ENCODE measurements around the gene CDH18. TPM values are rescaled to one million over a fixed set of nuclear protein-coding genes. Genes with fewer than 3 reads are reported as not detected.

Gene CDH18
- total and polyA plus RNA-seq, 2 of the 4 experiments (the other 2 are of a cell fraction) = 0.24 to 1.1 TPM

GRCh38 chr5:19546521-19546920 is 441.5 kb downstream of the CDH18 start:
- Histone ChIP-seq H2BK5ac (ENCODE audit: low read depth, low read length, poor library complexity, severe bottlenecking) (no peak overlapping the region), H3K4me1 (ENCODE audit: control insufficient read depth, insufficient read depth, low read length) (no peaks in the 10 kb centered on the region), H4K5ac (ENCODE audit: low read depth, low read length) (no peak overlapping the region), H4K20me1 (ENCODE audit: insufficient read depth, low read length) (no peaks in the 10 kb centered on the region), H2AK5ac (ENCODE audit: low read depth, low read length) (no peak overlapping the region), H2BK15ac (ENCODE audit: low read depth, low read length) (no peak overlapping the region), H3K14ac (replicated peaks; ENCODE audit: low read depth, low read length) (no peak overlapping the region), H3K4me2 (ENCODE audit: low read depth, low read length) (no peak overlapping the region), H3K79me1 (ENCODE audit: low read depth in 1 of 2, low read length in 2 of 2) (no peaks in the 10 kb centered on the region), H3K9me3 (ENCODE audit: control insufficient read depth, insufficient read depth, low read length) (peaks cover 5% of the 10 kb centered on the region), H2BK120ac (ENCODE audit: low read depth, low read length) (no peak overlapping the region), H3K27me3 (ENCODE audit: control insufficient read depth, insufficient read depth, low read length) (no peaks in the 10 kb centered on the region), H2BK20ac (ENCODE audit: low read depth, low read length) (no peak overlapping the region), H4K91ac (ENCODE audit: insufficient read depth, low read depth, low read length) (no peak overlapping the region), H4K8ac (ENCODE audit: low read depth in 2 of 2, low read length in 2 of 2) (no peak overlapping the region), H3K18ac (ENCODE audit: low read depth, low read length) (no peak overlapping the region), H3K56ac (ENCODE audit: extremely low read depth, insufficient read depth, low read length) (no peak overlapping the region), H3K9ac (ENCODE audit: low read depth, low read length) (no peak overlapping the region), H3K36me3 (ENCODE audit: control insufficient read depth, insufficient read depth, low read length) (no peaks in the 10 kb centered on the region), H3K4me3 (ENCODE audit: insufficient read depth, low read depth, low read length) (no peak overlapping the region), H2AK9ac (replicated peaks; ENCODE audit: low read depth, low read length, poor library complexity) (no peak overlapping the region), H3K23ac (ENCODE audit: low read depth, low read length) (no peak overlapping the region), H3K4ac (ENCODE audit: low read depth, low read length) (no peak overlapping the region), H3K9me1 (ENCODE audit: insufficient read depth, low read length) (no peaks in the 10 kb centered on the region), H3K27ac (ENCODE audit: insufficient read depth, low read length) (no peak overlapping the region), H2AFZ (replicated peaks; ENCODE audit: low read length, poor library complexity) (no peak overlapping the region)
- BruUV-seq (replicated peaks) = no TSS peak
- intact Hi-C loops (cut with micrococcal nuclease) = no loop called here
- CTCF ChIA-PET = no interaction called here
- no CpG with 5 or more reads among the region's 1 CpG for WGBS, 2 experiments (ENCODE audit: extremely low coverage in 2 of 2, insufficient read length in 1 of 2)
- DNase-seq = no peak
- ATAC-seq (ENCODE audit: low read depth) = no peak
- TF ChIP-seq, protein P1, sequence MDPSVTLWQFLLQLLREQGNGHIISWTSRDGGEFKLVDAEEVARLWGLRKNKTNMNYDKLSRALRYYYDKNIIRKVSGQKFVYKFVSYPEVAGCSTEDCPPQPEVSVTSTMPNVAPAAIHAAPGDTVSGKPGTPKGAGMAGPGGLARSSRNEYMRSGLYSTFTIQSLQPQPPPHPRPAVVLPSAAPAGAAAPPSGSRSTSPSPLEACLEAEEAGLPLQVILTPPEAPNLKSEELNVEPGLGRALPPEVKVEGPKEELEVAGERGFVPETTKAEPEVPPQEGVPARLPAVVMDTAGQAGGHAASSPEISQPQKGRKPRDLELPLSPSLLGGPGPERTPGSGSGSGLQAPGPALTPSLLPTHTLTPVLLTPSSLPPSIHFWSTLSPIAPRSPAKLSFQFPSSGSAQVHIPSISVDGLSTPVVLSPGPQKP (IDR thresholded peaks at IDR 0.05; ENCODE audit: borderline replicate concordance, low read depth, low read length) = no peak
- TF ChIP-seq USF2 (IDR thresholded peaks at IDR 0.05; ENCODE audit: low read depth, low read length) (no peak), BHLHE40 (IDR thresholded peaks at IDR 0.05; ENCODE audit: low read depth, low read length) (no peak), NFE2L2 (IDR thresholded peaks at IDR 0.05; ENCODE audit: low read depth, low read length) (no peak), CEBPB (IDR thresholded peaks at IDR 0.05; ENCODE audit: low read depth, low read length) (no peak), RCOR1 (IDR thresholded peaks at IDR 0.05; ENCODE audit: insufficient replicate concordance, low read length) (no peak), FOS (IDR thresholded peaks at IDR 0.05; ENCODE audit: low read depth, low read length) (no peak), RAD21 (IDR thresholded peaks at IDR 0.05; ENCODE audit: low read length) (no peak), RFX5 (IDR thresholded peaks at IDR 0.05; ENCODE audit: low read depth, low read length) (no peak), MXI1 (IDR thresholded peaks at IDR 0.05; ENCODE audit: borderline replicate concordance, low read depth, low read length) (no peak)
- TF ChIP-seq, protein P2, sequence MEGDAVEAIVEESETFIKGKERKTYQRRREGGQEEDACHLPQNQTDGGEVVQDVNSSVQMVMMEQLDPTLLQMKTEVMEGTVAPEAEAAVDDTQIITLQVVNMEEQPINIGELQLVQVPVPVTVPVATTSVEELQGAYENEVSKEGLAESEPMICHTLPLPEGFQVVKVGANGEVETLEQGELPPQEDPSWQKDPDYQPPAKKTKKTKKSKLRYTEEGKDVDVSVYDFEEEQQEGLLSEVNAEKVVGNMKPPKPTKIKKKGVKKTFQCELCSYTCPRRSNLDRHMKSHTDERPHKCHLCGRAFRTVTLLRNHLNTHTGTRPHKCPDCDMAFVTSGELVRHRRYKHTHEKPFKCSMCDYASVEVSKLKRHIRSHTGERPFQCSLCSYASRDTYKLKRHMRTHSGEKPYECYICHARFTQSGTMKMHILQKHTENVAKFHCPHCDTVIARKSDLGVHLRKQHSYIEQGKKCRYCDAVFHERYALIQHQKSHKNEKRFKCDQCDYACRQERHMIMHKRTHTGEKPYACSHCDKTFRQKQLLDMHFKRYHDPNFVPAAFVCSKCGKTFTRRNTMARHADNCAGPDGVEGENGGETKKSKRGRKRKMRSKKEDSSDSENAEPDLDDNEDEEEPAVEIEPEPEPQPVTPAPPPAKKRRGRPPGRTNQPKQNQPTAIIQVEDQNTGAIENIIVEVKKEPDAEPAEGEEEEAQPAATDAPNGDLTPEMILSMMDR (conservative IDR thresholded peaks at IDR 0.05; ENCODE audit: low read depth, low read length) = no peak
- dilution Hi-C loops (cut with HindIII; ENCODE audit: low sequenced_read_pairs, unreplicated experiment) = no loop called here
- POLR2A ChIA-PET (ENCODE audit: unreplicated experiment) = no interaction called here
- in situ Hi-C loops (cut with MboI; ENCODE audit: low sequenced_read_pairs) = no loop called here
